ENCODE data around the gene NFS1.
"Not testable (repeated sequence)": the region's sequence is repeated elsewhere in the genome, so short reads cannot be mapped to it uniquely, and the experiment has no call there.

The NFS1 gene

DNA sequence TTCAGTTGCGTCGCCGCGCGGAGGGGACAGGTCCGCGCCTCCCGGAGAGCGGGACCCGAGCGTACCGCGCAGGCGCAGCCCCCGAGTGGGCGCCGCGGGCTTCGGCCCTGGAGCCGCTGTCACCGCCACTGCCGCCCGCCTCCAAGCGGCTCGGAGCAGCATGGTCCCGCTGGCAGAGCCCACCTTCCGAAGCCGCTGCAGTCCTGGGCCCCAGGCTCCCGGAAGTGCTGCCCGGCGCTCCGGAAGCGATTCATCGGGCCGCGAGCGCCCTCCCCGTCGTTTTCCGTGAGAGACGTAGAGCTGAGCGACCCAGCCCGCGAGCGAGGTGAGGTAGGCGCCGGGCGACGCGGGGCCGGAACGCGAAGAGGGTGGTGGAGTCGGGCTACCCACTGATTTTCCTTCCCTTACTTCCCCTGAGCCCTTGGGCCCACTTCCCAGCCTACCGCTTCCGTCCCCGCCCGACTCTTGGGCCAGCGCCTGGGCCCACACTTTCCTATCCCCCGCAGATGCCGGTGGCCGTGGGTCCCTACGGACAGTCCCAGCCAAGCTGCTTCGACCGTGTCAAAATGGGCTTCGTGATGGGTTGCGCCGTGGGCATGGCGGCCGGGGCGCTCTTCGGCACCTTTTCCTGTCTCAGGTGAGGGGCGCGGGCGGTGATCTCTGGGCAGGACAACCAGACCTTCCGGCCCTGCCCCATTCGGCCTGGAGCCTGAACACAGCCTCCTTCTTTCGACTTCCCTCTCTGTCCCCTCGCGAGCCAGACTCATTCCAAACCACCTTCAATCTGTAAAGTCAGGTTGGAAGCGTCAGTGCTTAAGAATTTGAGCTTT, at the start of gene NFS1, which contains the start of gene ROMO1:
NFS1 (minus strand) TSS at position 226 of the 830 bp plus-strand sequence; CDS start at position 162, 64 bp downstream.
ROMO1 (plus strand) TSS at position 279 of the 830 bp plus-strand sequence; CDS start at position 507, 228 bp downstream.
- DNase-seq (ENCODE audit: low read depth in 1 of 2, low spot score in 1 of 2): peak; percentile 91 to 96
- TF ChIP-seq JUND (IDR thresholded peaks at IDR 0.05; ENCODE audit: low read depth): no peak
- in situ Hi-C loops (cut with HindIII; ENCODE audit: low pct_unique_long_range_greater_than_20kb, low sequenced_read_pairs): no loop called here

DNA sequence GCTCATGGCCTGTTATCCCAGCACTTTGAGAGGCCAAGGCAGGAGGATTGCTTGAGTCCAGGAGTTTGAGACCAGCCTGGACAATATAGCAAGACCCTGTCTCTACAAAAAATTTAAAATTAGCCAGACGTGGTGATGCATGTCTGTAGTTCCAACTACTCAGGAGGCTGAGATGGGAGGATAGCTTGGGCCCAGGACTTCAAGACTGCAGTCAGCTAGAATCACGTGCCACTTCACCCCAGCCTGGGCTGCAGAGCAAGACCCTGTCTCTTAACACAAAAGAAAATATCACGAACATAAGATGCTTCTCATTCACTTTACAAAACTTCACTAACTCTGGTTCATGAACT, 45.3 kb upstream of the NFS1 start:
- in situ Hi-C loops (cut with HindIII; ENCODE audit: low pct_unique_long_range_greater_than_20kb, low sequenced_read_pairs); DNase-seq (ENCODE audit: low read depth in 1 of 2, low spot score in 1 of 2): not testable (repeated sequence)

DNA sequence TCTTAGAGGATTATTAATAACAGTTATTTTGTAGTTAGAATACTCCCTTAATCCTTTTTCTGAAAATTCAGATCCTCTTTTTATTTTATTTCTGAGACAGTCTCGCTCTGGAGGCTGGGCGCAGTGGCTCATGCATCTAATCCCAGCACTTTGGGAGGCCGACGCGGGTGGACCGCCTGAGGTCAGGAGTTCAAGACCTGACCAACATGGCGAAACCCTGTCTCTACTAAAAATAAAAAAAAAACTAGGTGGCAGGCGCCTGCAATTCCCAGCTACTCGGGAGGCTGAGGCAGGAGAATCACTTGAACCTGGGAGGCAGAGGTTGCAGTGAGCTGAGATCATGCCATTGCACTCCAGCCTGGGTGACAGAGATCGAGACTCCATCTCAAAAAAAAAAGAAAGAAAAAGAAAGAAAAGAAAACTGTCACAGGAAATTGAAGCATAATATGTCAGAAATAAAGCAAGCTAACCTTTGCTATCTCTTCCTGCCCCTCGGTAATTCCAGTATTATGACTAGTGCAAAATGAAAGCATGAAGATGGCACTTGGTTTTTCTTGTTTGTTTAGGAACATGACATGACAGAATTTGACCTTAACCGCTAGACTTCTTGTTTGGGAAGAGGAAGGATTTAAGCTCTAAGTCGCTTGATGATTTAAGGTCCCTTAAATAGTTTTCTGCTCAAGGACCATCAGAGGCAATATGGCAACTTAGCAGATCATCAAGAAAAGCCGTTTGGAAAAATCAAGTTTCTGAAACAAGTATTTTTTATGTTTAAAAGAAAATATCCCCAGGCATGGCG, 44.7 kb upstream of the NFS1 start:
- peak in 1 of 2 experiments; percentile 42 for DNase-seq (ENCODE audit: low read depth in 1 of 2, low spot score in 1 of 2)
- in situ Hi-C loops (cut with HindIII; ENCODE audit: low pct_unique_long_range_greater_than_20kb, low sequenced_read_pairs): no loop called here
- TF ChIP-seq JUND (IDR thresholded peaks at IDR 0.05; ENCODE audit: low read depth): no peak

DNA sequence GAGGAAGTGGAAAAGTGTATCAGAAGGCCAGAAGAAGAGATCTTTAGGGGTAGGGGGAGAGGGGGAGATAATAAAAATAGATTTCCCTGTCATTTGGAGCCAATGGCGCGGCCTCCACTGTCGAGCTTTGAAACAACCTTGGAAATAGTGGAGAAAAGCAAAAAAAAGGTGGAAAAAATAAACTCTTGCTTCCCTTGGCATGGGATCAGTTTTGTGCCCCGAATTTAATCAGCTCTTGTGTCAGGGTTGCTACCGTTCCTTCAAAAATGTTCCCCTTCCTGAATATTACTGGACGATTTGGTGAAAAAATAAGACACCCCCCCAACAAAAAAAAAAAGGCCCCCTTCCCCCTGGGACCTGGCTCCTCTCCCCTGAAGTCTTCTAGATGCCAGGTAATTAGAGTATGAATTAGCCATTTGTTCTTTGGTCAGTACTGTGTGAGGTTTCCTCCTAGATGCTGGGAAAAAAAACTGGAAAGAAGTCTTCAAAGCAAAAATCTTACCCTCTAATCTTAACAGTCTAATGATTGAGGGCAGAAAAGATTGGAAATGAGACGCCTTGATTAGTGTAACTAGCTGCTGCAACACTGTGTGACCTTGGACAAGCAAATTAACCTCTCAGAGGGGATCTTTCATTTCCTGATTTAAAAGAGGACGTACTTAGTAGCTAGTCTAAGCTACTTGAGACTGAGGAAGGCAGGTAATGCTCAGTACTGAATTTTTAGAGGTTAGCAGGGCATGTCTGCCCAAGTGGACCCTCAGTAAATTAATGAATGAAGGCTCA, 43.8 kb upstream of the NFS1 start:
- DNase-seq (ENCODE audit: low read depth in 1 of 2, low spot score in 1 of 2): no peak
- no peak for TF ChIP-seq JUND (IDR thresholded peaks at IDR 0.05; ENCODE audit: low read depth)
- in situ Hi-C loops (cut with HindIII; ENCODE audit: low pct_unique_long_range_greater_than_20kb, low sequenced_read_pairs): no loop called here

DNA sequence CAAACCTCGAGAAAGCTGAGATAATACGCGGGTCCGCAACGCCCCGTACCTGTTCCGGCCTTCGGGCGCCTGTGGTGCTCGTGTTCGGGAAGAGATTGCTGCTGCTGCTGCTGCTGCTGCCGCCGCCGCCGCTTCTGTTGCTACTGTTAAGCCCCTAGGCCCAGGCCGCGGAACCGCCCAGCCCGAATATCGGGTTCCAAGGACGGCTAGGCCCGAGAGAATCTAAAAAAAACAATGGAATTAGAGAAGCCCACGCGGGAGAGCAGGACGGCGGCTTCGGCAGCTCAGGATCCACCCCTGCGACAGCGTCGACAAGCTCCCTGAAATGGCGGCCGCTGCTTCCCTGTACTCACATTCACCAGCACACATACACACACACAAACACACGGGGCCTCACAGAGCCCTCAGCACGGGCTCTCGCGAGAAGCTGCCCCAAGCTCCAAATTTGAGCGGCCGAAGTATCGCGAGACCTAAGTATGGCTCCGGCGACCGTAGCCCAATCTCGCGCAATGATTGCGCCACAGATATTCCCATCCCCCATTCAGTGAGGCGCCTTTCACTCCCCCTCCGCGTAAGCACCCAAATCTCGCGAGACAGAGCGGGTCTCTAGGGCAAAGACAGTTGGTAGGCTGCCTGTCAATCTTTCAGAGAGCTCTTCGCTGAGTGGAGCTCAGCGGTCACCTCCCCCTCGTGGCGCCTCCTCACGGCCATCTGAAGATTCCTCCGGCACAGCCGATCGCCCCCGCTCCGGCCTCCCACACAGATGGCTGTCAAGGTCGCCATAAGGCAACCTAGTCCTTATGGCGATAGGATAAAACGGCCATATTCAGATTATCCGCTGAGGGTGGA, 43.0 kb upstream of the NFS1 start, which contains the start of gene RBM39:
RBM39 (minus strand) TSS at position 369 of the 849 bp plus-strand sequence. CDS start 1,386 bp downstream, outside the sequence.
- 0 out of 2 replicates have a peak, but pooled peaks have one; percentile 15 for TF ChIP-seq JUND (IDR thresholded peaks at IDR 0.05; ENCODE audit: low read depth)
- in situ Hi-C loops (cut with HindIII; ENCODE audit: low pct_unique_long_range_greater_than_20kb, low sequenced_read_pairs): no loop called here

DNA sequence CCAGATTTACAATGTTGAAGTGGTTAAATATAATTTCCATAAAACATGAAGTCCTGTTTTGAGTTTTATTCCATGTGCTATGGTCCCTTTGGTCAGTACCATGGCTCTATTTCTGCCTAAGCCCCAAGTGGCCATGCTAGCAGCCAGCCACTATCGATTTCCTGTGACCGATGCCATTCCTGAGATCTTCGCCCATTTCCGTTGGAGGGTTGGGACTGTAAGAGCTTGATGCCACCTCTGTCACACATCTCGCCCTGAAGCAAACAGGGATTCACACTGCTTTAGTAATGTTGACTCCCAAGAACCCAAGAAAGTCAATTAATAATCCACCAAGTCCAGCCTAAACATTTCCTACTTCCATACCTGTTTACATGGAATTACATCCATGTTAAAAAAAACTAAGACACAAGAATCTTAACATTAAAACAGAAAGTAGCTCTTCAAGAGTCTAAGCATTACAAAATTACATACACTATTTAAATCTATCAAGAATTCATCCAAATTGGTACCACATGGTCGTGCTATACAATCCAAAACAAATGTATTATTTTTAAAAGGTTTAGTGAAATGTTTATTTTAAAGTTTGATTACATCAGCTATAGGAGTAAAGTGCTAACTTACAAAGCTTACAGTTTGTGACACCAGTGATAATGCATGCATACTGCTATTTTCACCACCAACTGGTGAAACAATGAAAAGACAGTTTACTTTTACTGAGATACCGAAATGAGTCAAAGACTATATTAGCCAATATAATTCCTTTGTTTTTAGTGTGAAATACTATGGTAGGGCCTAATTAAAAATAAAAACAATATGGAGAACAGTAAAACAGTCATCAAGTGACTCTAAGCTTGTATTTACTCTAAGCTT, 40.4 kb upstream of the NFS1 start:
- DNase-seq (ENCODE audit: low read depth in 1 of 2, low spot score in 1 of 2): peak in 1 of 2 experiments; percentile 47
- no peak for TF ChIP-seq JUND (IDR thresholded peaks at IDR 0.05; ENCODE audit: low read depth)
- in situ Hi-C loops (cut with HindIII; ENCODE audit: low pct_unique_long_range_greater_than_20kb, low sequenced_read_pairs): no loop called here

More for the DNA sequence above, 43.0 kb upstream of the NFS1 start, which contains the start of gene RBM39:
- peak; percentile 88 to 100 for DNase-seq (ENCODE audit: low read depth in 1 of 2, low spot score in 1 of 2)

DNA sequence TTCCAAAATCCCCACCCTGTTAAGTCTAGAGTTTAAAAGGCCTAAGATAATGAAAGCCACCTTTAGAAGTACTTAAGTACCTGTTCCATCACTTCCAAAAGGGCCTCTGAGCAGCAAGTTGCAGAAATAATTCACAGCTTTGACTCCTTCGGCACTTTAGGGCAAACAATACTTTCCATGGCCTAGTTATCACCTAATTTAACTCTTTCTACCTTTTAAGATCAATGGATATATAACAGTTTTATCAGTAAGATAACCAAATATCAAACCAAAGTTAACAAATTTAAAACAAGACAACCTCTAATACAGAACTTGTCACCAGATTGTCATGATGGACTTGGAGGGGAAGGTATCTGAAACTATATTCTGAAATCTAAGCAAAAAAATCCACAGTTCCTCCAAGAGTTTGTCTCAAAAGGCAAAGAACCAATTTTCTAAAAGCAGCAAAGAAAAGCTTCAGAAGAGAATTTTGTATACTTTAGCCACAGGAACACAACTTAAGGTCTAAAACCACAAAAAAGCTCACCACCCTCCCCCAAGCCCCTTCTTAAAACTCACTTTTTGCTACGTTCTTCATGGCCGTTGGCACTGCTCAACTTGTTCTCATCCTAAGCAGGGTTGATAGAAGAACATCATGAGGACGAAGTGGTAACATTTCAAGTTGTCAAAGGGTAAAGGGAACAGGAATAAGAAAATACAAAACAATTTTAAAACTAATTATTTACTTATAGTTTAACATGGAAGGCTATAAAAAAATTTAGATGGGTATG, 39.4 kb upstream of the NFS1 start:
- TF ChIP-seq JUND (IDR thresholded peaks at IDR 0.05; ENCODE audit: low read depth): no peak
- in situ Hi-C loops (cut with HindIII; ENCODE audit: low pct_unique_long_range_greater_than_20kb, low sequenced_read_pairs): no loop called here
- no peak for DNase-seq (ENCODE audit: low read depth in 1 of 2, low spot score in 1 of 2)

DNA sequence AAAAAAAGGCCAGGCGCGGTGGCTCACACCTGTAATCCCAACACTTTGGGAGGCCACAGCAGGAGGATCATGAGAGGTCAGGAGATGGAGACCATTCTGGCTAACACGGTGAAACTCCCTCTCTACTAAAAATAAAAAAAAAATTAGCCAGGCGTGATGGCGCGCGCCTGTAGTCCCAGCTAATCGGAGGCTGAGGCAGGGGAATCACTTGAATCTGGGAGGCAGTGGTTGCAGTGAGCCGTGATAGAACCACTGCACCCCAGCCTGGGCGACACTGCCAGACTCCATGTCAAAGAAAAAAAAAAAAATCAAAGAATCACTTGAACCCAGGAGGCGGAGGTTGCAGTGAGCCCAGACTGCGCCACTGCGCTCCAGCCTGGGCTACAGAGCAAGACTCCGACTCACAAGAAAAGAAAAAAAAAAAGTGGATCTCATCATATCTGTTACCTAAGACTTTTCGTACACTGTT, 38.7 kb upstream of the NFS1 start:
- no peak for DNase-seq (ENCODE audit: low read depth in 1 of 2, low spot score in 1 of 2)
- in situ Hi-C loops (cut with HindIII; ENCODE audit: low pct_unique_long_range_greater_than_20kb, low sequenced_read_pairs): no loop called here
- TF ChIP-seq JUND (IDR thresholded peaks at IDR 0.05; ENCODE audit: low read depth): no peak

DNA sequence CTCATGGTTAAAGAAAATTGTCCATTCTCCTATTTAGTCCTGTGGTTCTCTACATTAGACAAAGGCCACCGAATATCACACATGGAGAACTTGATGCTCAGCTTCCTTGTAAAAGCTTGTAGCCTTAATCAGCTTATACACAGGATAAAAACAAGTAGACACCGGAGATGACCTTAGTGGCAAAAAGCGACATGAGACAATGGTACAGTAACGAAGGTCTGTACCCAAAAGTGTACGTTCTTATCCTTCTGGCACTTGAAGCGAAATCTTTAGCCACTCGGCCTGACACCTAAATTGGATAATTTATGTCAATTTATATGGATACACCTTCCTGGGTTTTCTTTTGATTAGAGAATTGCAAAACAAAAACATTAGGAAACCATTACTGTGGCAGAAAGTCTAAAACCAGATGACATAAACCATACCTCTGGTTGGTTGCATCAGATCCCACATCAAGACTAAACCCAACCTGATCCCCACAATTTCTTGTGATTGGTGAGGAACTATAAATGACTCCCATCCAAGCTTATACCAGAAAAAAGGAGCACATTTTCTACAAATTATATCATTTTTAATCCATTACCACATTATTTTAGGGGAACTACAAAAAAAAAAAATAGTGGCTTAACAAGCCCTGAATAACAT, 36.8 kb upstream of the NFS1 start:
- in situ Hi-C loops (cut with HindIII; ENCODE audit: low pct_unique_long_range_greater_than_20kb, low sequenced_read_pairs): no loop called here
- no peak for TF ChIP-seq JUND (IDR thresholded peaks at IDR 0.05; ENCODE audit: low read depth)
- DNase-seq (ENCODE audit: low read depth in 1 of 2, low spot score in 1 of 2): no peak
